Measurements from ENCODE around the gene PDSS2. TPM values are rescaled to one million over a fixed set of nuclear protein-coding genes. Genes with fewer than 3 reads are reported as not detected.

Gene PDSS2
- total and polyA plus RNA-seq, 9 of the 15 experiments (the other 6 are each of a cell fraction or from before 2014, with no cell fraction given), result 5.8 to 21.1 (median 12.0) TPM

- TF ChIP-seq NONO (IDR thresholded peaks at IDR 0.05; ENCODE audit: low read depth in 2 of 2, low read length in 1 of 2), result no peak
- no peak for TF ChIP-seq ZNF583 (CRISPR knock-in tag; IDR thresholded peaks at IDR 0.05)
- no peak for TF ChIP-seq ZNF174 (CRISPR knock-in tag; IDR thresholded peaks at IDR 0.05)
- TF ChIP-seq KLF13 (tag; IDR thresholded peaks at IDR 0.05; ENCODE audit: borderline replicate concordance, low read depth), result no peak
- no peak for TF ChIP-seq MCM5 (IDR thresholded peaks at IDR 0.05; ENCODE audit: low read depth)
- TF ChIP-seq NFYB (IDR thresholded peaks at IDR 0.05; ENCODE audit: extremely low read depth, insufficient read length), result no peak
- no peak for TF ChIP-seq CBX1 (IDR thresholded peaks at IDR 0.05; ENCODE audit: low read depth)
- no peak for TF ChIP-seq ZNF263 (CRISPR knock-in tag; IDR thresholded peaks at IDR 0.05; ENCODE audit: borderline replicate concordance)
- TF ChIP-seq TRIM25 (IDR thresholded peaks at IDR 0.05; ENCODE audit: borderline replicate concordance), result no peak
- TF ChIP-seq ZNF24 (IDR thresholded peaks at IDR 0.05), result no peak
- no peak for TF ChIP-seq FOXK1 (CRISPR knock-in tag; IDR thresholded peaks at IDR 0.05; ENCODE audit: borderline replicate concordance)
- no peak for TF ChIP-seq ELF2 (CRISPR knock-in tag; IDR thresholded peaks at IDR 0.05)
- no peak for TF ChIP-seq NCOA6 (IDR thresholded peaks at IDR 0.05)
- no peak for TF ChIP-seq RFX5 (IDR thresholded peaks at IDR 0.05; ENCODE audit: low read depth, low read length)
- no peak for TF ChIP-seq YY1 (IDR thresholded peaks at IDR 0.05; ENCODE audit: borderline replicate concordance in 1 of 3, control insufficient read depth in 1 of 3, extremely low read depth in 1 of 3, insufficient read depth in 3 of 3, insufficient read length in 1 of 3, insufficient replicate concordance in 2 of 3, low read depth in 1 of 3, low read length in 2 of 3)
- no peak for TF ChIP-seq SIN3A (IDR thresholded peaks at IDR 0.05; ENCODE audit: borderline replicate concordance in 2 of 2, control insufficient read depth in 1 of 2, low read depth in 2 of 2, low read length in 2 of 2)
- TF ChIP-seq ZNF785 (CRISPR knock-in tag; IDR thresholded peaks at IDR 0.05), result no peak
- TF ChIP-seq ZNF316 (IDR thresholded peaks at IDR 0.05), result 0 out of 2 replicates have a peak, but pooled peaks have one; percentile 24
- TF ChIP-seq ZNF133 (CRISPR knock-in tag; IDR thresholded peaks at IDR 0.05), result no peak
- TF ChIP-seq SMAD3 (CRISPR knock-in tag; conservative IDR thresholded peaks at IDR 0.05), result no peak
- no peak for TF ChIP-seq ZNF274 (IDR thresholded peaks at IDR 0.05; ENCODE audit: borderline replicate concordance, low read depth, low read length)
- TF ChIP-seq HLTF (IDR thresholded peaks at IDR 0.05), result no peak
- no peak for TF ChIP-seq IRF9 (tag; IDR thresholded peaks at IDR 0.05)
- no peak for TF ChIP-seq TCF3 (CRISPR knock-in tag; IDR thresholded peaks at IDR 0.05)
- no peak for TF ChIP-seq SREBF2 (CRISPR knock-in tag; IDR thresholded peaks at IDR 0.05)
- no peak for TF ChIP-seq HOMEZ (CRISPR knock-in tag; IDR thresholded peaks at IDR 0.05)
- no peak for TF ChIP-seq SP2 (IDR thresholded peaks at IDR 0.05; ENCODE audit: extremely low read depth, low read depth, low read length, poor library complexity, severe bottlenecking)
- no peak for TF ChIP-seq GATA2 (CRISPR knock-in tag; IDR thresholded peaks at IDR 0.05)
Measured at GRCh38 chr6:107121266-107121665, 338.1 kb downstream of the PDSS2 start (continued).
